HepG2 (cell line): Measurements from ENCODE around the gene RBCK1. TPM values are rescaled to one million over a fixed set of nuclear protein-coding genes. Genes with fewer than 3 reads are reported as not detected.
A peak's percentile ranks its signal among the peaks of the same experiment; 100 is the strongest.

ENCODE experiments used
- ADNP ChIP-seq: sonication (generic); formaldehyde crosslinking; IDR thresholded peaks from 2 replicates; pipeline ENCODE4 v1.4.0; 2020; ENCODE audit warnings: missing genetic modification reagents
- EHMT2 ChIP-seq: fragments of 200-600 bp; sonication (generic); IDR thresholded peaks from 2 replicates; pipeline ENCODE4 v1.7.0; 2017; ENCODE audit warnings: antibody characterized with exemption, low read depth, low read length, borderline replicate concordance
- HMGA1 ChIP-seq: sonication (generic); formaldehyde crosslinking; conservative IDR thresholded peaks from 2 replicates; pipeline ENCODE4 v1.4.0; 2020; ENCODE audit warnings: missing genetic modification reagents
- HOXA9 ChIP-seq: sonication (generic); formaldehyde crosslinking; IDR thresholded peaks from 2 replicates; pipeline ENCODE4 v1.8.1; 2022; ENCODE audit warnings: missing genetic modification reagents, mild to moderate bottlenecking, moderate library complexity, borderline replicate concordance
- PCBP1 ChIP-seq: fragments of 200-400 bp; formaldehyde crosslinking; IDR thresholded peaks from 2 replicates; pipeline ENCODE4 v1.6.1; 2017; ENCODE audit warnings: mild to moderate bottlenecking, low read depth, low read length, borderline replicate concordance
- RARG ChIP-seq: sonication (generic); formaldehyde crosslinking; IDR thresholded peaks from 2 replicates; pipeline ENCODE4 v1.4.0; 2020; ENCODE audit warnings: low read depth, mild to moderate bottlenecking, missing genetic modification reagents
- REPIN1 ChIP-seq: sonication (generic); formaldehyde crosslinking; IDR thresholded peaks from 2 replicates; pipeline ENCODE4 v1.8.0; 2022; ENCODE audit warnings: missing genetic modification reagents, low read depth, mild to moderate bottlenecking, borderline replicate concordance
- SNAI1 ChIP-seq: sonication (generic); formaldehyde crosslinking; IDR thresholded peaks from 2 replicates; pipeline ENCODE4 v1.5.0; 2020; ENCODE audit warnings: mild to moderate bottlenecking, missing genetic modification reagents, borderline replicate concordance
- SSRP1 ChIP-seq: IDR thresholded peaks from 2 replicates; pipeline ENCODE4 v1.6.1; 2016; ENCODE audit warnings: control low read depth
- ZFP36L2 ChIP-seq: sonication (generic); formaldehyde crosslinking; IDR thresholded peaks from 2 replicates; pipeline ENCODE4 v1.4.0; 2020; ENCODE audit warnings: missing genetic modification reagents
- ZNF20 ChIP-seq: sonication (generic); formaldehyde crosslinking; IDR thresholded peaks from 2 replicates; pipeline ENCODE4 v1.4.0; 2020; ENCODE audit warnings: mild to moderate bottlenecking, moderate library complexity, missing genetic modification reagents
- ZNF550 ChIP-seq: sonication (generic); formaldehyde crosslinking; IDR thresholded peaks from 2 replicates; pipeline ENCODE4 v1.4.0; 2020; ENCODE audit warnings: mild to moderate bottlenecking, missing genetic modification reagents, borderline replicate concordance
- ZNF782 ChIP-seq: sonication (generic); formaldehyde crosslinking; IDR thresholded peaks from 2 replicates; pipeline ENCODE4 v1.4.0; 2020; ENCODE audit warnings: missing genetic modification reagents, mild to moderate bottlenecking, borderline replicate concordance
- polyA plus RNA-seq, 8 experiments: library from polyadenylated mRNA; depleted of rRNA in 3 of 8; stranded (reverse) in 7 of 8; unstranded in 1 of 8; fragments of >200 nt; fragmentation: Illumina TruSeq in 4 of 8; extraction: Trizol in 4 of 8; gene quantifications; 2 replicates each; pipeline versions ENCODE4 v1.2.1 to v1.2.3, GENCODE V29; 2011 to 2016; ENCODE audit warnings: low read depth in 4 of 8, missing spikeins in 1 of 8, mixed read lengths in 1 of 8; ENCODE audit not compliant: insufficient read depth in 1 of 8
- total RNA-seq, 5 experiments: library from RNA; depleted of rRNA; stranded (reverse); fragments of >200 nt; fragmentation: Illumina TruSeq; extraction: Trizol; gene quantifications; 2 replicates each; pipeline ENCODE4 v1.2.3, GENCODE V29; 2016; ENCODE audit warnings: low read depth in 1 of 5
- TF ChIP-seq, protein P1 (sequence below): sonication (generic); formaldehyde crosslinking; IDR thresholded peaks from 2 replicates; pipeline ENCODE4 v1.4.0; 2020; ENCODE audit warnings: missing genetic modification reagents, borderline replicate concordance
- TF ChIP-seq, protein P2 (sequence below): sonication (generic); formaldehyde crosslinking; conservative IDR thresholded peaks from 2 replicates; pipeline ENCODE4 v1.4.0; 2020; ENCODE audit warnings: missing genetic modification reagents
- TF ChIP-seq, protein P3 (sequence below): sonication (generic); formaldehyde crosslinking; IDR thresholded peaks from 2 replicates; pipeline ENCODE4 v1.4.0; 2020; ENCODE audit warnings: low read depth, mild to moderate bottlenecking, missing genetic modification reagents
- TF ChIP-seq, protein P4 (sequence below): sonication (generic); formaldehyde crosslinking; conservative IDR thresholded peaks from 2 replicates; pipeline ENCODE4 v1.4.0; 2020; ENCODE audit warnings: mild to moderate bottlenecking, missing genetic modification reagents, moderate library complexity
- TF ChIP-seq, protein P5 (sequence below): IDR thresholded peaks from 2 replicates; pipeline ENCODE4 v1.6.1; 2016; ENCODE audit warnings: missing compliant biosample characterization, missing genetic modification reagents, borderline replicate concordance

RBCK1 gene
- total and polyA plus RNA-seq, 2 of the 13 experiments (the other 11 are each of a cell fraction or from before 2014, with no cell fraction given) = 149 to 215 TPM

DNA sequence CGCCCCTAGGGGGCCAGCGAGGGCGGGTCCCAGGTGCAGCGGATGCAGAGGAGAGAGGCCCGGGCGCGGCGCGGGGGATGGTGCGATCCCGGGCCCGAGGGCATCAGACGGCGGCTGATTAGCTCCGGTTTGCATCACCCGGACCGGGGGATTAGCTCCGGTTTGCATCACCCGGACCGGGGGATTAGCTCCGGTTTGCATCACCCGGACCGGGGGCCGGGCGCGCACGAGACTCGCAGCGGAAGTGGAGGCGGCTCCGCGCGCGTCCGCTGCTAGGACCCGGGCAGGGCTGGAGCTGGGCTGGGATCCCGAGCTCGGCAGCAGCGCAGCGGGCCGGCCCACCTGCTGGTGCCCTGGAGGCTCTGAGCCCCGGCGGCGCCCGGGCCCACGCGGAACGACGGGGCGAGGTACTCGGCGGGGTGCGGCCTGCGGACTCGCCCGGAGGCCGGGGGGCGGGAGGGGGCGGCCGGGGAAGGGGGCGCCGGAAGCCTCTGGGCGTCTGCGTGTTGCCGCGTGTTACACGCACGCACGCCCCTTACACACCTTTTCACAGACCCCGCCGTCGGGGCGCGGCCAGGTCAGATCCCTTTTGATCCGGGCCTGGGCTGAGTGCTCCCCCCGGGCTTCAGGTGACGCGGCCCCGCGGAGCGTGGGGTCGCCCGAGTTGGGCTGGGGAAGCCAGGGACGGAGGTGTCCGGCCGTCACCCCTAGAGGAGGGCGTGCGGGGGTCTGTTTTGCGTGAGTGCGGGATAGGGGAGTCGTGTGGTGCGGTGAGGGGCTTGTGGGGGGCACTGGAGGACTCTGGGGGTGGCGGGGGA, 27.1 kb upstream of the RBCK1 start (continued):
- TF ChIP-seq, protein P1, sequence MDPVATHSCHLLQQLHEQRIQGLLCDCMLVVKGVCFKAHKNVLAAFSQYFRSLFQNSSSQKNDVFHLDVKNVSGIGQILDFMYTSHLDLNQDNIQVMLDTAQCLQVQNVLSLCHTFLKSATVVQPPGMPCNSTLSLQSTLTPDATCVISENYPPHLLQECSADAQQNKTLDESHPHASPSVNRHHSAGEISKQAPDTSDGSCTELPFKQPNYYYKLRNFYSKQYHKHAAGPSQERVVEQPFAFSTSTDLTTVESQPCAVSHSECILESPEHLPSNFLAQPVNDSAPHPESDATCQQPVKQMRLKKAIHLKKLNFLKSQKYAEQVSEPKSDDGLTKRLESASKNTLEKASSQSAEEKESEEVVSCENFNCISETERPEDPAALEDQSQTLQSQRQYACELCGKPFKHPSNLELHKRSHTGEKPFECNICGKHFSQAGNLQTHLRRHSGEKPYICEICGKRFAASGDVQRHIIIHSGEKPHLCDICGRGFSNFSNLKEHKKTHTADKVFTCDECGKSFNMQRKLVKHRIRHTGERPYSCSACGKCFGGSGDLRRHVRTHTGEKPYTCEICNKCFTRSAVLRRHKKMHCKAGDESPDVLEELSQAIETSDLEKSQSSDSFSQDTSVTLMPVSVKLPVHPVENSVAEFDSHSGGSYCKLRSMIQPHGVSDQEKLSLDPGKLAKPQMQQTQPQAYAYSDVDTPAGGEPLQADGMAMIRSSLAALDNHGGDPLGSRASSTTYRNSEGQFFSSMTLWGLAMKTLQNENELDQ (CRISPR knock-in tag) = no peak
- 0 out of 2 replicates have a peak, but pooled peaks have one; percentile 80 for TF ChIP-seq RARG (CRISPR knock-in tag)
- TF ChIP-seq ZNF550 = no peak
- TF ChIP-seq, protein P2, sequence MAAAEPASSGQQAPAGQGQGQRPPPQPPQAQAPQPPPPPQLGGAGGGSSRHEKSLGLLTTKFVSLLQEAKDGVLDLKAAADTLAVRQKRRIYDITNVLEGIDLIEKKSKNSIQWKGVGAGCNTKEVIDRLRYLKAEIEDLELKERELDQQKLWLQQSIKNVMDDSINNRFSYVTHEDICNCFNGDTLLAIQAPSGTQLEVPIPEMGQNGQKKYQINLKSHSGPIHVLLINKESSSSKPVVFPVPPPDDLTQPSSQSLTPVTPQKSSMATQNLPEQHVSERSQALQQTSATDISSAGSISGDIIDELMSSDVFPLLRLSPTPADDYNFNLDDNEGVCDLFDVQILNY = peak; percentile 59; the same call in 1 of the 2 replicates
- TF ChIP-seq REPIN1 = peak; percentile 74; the same call in 1 of the 2 replicates
- TF ChIP-seq ZFP36L2 (CRISPR knock-in tag) = 0 out of 2 replicates have a peak, but pooled peaks have one; percentile 28
- TF ChIP-seq PCBP1 = no peak
- TF ChIP-seq ADNP (CRISPR knock-in tag) = no peak
- TF ChIP-seq EHMT2 = no peak
- peak; percentile 97 for TF ChIP-seq SSRP1 (CRISPR knock-in tag)
- peak; percentile 91; the same call in 1 of the 2 replicates for TF ChIP-seq SNAI1 (CRISPR knock-in tag)
- no peak for TF ChIP-seq HOXA9 (CRISPR knock-in tag)
- TF ChIP-seq ZNF20 (CRISPR knock-in tag) = no peak
- TF ChIP-seq ZNF782 (CRISPR knock-in tag) = peak; percentile 4
- TF ChIP-seq, protein P3, sequence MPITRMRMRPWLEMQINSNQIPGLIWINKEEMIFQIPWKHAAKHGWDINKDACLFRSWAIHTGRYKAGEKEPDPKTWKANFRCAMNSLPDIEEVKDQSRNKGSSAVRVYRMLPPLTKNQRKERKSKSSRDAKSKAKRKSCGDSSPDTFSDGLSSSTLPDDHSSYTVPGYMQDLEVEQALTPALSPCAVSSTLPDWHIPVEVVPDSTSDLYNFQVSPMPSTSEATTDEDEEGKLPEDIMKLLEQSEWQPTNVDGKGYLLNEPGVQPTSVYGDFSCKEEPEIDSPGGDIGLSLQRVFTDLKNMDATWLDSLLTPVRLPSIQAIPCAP (CRISPR knock-in tag) = 0 out of 2 replicates have a peak, but pooled peaks have one; percentile 29
- TF ChIP-seq HMGA1 (CRISPR knock-in tag) = no peak
- TF ChIP-seq, protein P4, sequence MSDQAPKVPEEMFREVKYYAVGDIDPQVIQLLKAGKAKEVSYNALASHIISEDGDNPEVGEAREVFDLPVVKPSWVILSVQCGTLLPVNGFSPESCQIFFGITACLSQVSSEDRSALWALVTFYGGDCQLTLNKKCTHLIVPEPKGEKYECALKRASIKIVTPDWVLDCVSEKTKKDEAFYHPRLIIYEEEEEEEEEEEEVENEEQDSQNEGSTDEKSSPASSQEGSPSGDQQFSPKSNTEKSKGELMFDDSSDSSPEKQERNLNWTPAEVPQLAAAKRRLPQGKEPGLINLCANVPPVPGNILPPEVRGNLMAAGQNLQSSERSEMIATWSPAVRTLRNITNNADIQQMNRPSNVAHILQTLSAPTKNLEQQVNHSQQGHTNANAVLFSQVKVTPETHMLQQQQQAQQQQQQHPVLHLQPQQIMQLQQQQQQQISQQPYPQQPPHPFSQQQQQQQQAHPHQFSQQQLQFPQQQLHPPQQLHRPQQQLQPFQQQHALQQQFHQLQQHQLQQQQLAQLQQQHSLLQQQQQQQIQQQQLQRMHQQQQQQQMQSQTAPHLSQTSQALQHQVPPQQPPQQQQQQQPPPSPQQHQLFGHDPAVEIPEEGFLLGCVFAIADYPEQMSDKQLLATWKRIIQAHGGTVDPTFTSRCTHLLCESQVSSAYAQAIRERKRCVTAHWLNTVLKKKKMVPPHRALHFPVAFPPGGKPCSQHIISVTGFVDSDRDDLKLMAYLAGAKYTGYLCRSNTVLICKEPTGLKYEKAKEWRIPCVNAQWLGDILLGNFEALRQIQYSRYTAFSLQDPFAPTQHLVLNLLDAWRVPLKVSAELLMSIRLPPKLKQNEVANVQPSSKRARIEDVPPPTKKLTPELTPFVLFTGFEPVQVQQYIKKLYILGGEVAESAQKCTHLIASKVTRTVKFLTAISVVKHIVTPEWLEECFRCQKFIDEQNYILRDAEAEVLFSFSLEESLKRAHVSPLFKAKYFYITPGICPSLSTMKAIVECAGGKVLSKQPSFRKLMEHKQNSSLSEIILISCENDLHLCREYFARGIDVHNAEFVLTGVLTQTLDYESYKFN (CRISPR knock-in tag) = peak; percentile 58
- TF ChIP-seq, protein P5, sequence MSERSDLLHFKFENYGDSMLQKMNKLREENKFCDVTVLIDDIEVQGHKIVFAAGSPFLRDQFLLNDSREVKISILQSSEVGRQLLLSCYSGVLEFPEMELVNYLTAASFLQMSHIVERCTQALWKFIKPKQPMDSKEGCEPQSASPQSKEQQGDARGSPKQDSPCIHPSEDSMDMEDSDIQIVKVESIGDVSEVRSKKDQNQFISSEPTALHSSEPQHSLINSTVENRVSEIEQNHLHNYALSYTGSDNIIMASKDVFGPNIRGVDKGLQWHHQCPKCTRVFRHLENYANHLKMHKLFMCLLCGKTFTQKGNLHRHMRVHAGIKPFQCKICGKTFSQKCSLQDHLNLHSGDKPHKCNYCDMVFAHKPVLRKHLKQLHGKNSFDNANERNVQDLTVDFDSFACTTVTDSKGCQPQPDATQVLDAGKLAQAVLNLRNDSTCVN (CRISPR knock-in tag) = peak; percentile 80
